A549 (cell line): Measurements from ENCODE around the gene IFNLR1.

ENCODE experiments used
- CEBPB ChIP-seq, 2 experiments: fragments of >200 bp in 1 of 2; sonication (Bioruptor Twin) in 1 of 2; formaldehyde crosslinking in 1 of 2; IDR thresholded peaks; 2 replicates each; pipeline ENCODE4 v1.6.1; 2012 to 2016
- CTCF ChIP-seq: fragments of >200 bp; sonication (Bioruptor Twin); formaldehyde crosslinking; IDR thresholded peaks from 3 replicates; pipeline ENCODE4 v1.5.1; 2016
- ELK1 ChIP-seq: fragments of 150-350 bp; IDR thresholded peaks from 2 replicates; pipeline ENCODE4 v1.6.1; 2014; ENCODE audit warnings: low read depth, mild to moderate bottlenecking, low read length
- EP300 ChIP-seq, 2 experiments: fragments of >200 bp; sonication (Bioruptor Twin); formaldehyde crosslinking; IDR thresholded peaks; 2 replicates in 1 of 2; 3 replicates in 1 of 2; pipeline ENCODE4 v1.6.1; 2016 to 2017
- MAFK ChIP-seq: fragments of 450-650 bp; IDR thresholded peaks from 2 replicates; pipeline ENCODE4 v1.6.1; 2014; ENCODE audit not compliant: partially characterized antibody
- POLR2A ChIP-seq: IDR thresholded peaks from 2 replicates; pipeline ENCODE4 v1.6.1; 2012; ENCODE audit warnings: mild to moderate bottlenecking, low read length
- RAD21 ChIP-seq, 2 experiments: fragments of >200 bp in 1 of 2; sonication (Bioruptor Twin) in 1 of 2; formaldehyde crosslinking in 1 of 2; IDR thresholded peaks in 1 of 2; conservative IDR thresholded peaks in 1 of 2; 2 replicates in 1 of 2; 3 replicates in 1 of 2; pipeline ENCODE4 v1.6.1; 2012 to 2018; ENCODE audit warnings: inconsistent platforms in 1 of 2
- RCOR1 ChIP-seq: fragments of 150-350 bp; IDR thresholded peaks from 2 replicates; pipeline ENCODE4 v1.6.1; 2014; ENCODE audit warnings: antibody characterized with exemption, low read length, low read depth
- REST ChIP-seq: fragments of 200-600 bp; sonication (generic); IDR thresholded peaks from 2 replicates; pipeline ENCODE4 v1.6.1; 2016; ENCODE audit warnings: antibody characterized with exemption, mild to moderate bottlenecking, moderate library complexity
- RFX5 ChIP-seq: fragments of 450-650 bp; IDR thresholded peaks from 2 replicates; pipeline ENCODE4 v1.7.1; 2014; ENCODE audit warnings: antibody characterized with exemption, mild to moderate bottlenecking, moderate library complexity
- SMC3 ChIP-seq: fragments of >200 bp; sonication (Bioruptor Twin); formaldehyde crosslinking; IDR thresholded peaks from 3 replicates; pipeline ENCODE4 v1.6.1; 2018; ENCODE audit warnings: inconsistent platforms
- USF2 ChIP-seq: fragments of 450-650 bp; IDR thresholded peaks from 2 replicates; pipeline ENCODE4 v1.6.1; 2014; ENCODE audit warnings: antibody characterized with exemption
- ZSCAN20 ChIP-seq: fragments of 250-450 bp; sonication (Bioruptor Pico); IDR thresholded peaks from 2 replicates; pipeline ENCODE4 v1.8.0; 2022; ENCODE audit warnings: mild to moderate bottlenecking, moderate library complexity

GRCh38 chr1:24165500-24165899 is 21.6 kb downstream of the IFNLR1 start:
- no peak for TF ChIP-seq RCOR1
- no peak for TF ChIP-seq CTCF
- no peak for TF ChIP-seq CEBPB (IDR thresholded peaks at IDR 0.05)
- TF ChIP-seq REST: no peak
- no peak for TF ChIP-seq RAD21 (conservative IDR thresholded peaks at IDR 0.05 in 1 of 2, IDR thresholded peaks at IDR 0.05 in 1 of 2)
- TF ChIP-seq ELK1: no peak
- TF ChIP-seq MAFK: no peak
- no peak for TF ChIP-seq RFX5
- TF ChIP-seq ZSCAN20 (CRISPR knock-in tag): no peak
- no peak for TF ChIP-seq USF2
- TF ChIP-seq POLR2A: no peak
- no peak for TF ChIP-seq EP300 (IDR thresholded peaks at IDR 0.05)
- no peak for TF ChIP-seq SMC3
